Left ventricle myocardium inferior (tissue), 1 donor: Measurements from ENCODE around the gene PC. TPM values are rescaled to one million over a fixed set of nuclear protein-coding genes. Genes with fewer than 3 reads are reported as not detected.

Source experiments
- DNase-seq: peaks from one replicate; pipeline ENCODE4 v3.0.0-alpha.2; 2020
- H3K27ac ChIP-seq: fragments of 200-600 bp; replicated peaks from 2 replicates; pipeline ENCODE4 v1.8.0; 2021
- H3K27me3 ChIP-seq: fragments of 200-600 bp; 2 replicates; pipeline ENCODE4 v1.8.0; 2021; ENCODE audit warnings: low read depth
- H3K36me3 ChIP-seq: fragments of 200-600 bp; 2 replicates; pipeline ENCODE4 v1.8.0; 2021
- H3K4me1 ChIP-seq: fragments of 200-600 bp; 2 replicates; pipeline ENCODE4 v1.8.0; 2021
- H3K4me3 ChIP-seq: fragments of 200-600 bp; 2 replicates; pipeline ENCODE4 v1.8.0; 2021; ENCODE audit warnings: mild to moderate bottlenecking, moderate library complexity
- H3K9me3 ChIP-seq: fragments of 200-600 bp; replicated peaks from 2 replicates; pipeline ENCODE4 v1.8.0; 2021
- intact Hi-C: fragments of 100-400 bp; cut with micrococcal nuclease; formaldehyde crosslinking; loops from one replicate; pipeline ENCODE4 v1.11.0; 2022
- total RNA-seq: library from RNA; stranded (reverse); fragmentation: NEBNext Ultra II Directional; extraction: Animal tissue kit (Norgen Biotek cat#: 25700); gene quantifications from one replicate; pipeline ENCODE4 v1.2.1, GENCODE V29; 2021
- TF ChIP-seq, protein P1 (sequence below): fragments of 200-600 bp; IDR thresholded peaks from 2 replicates; pipeline ENCODE4 v1.8.0; 2021; ENCODE audit warnings: antibody characterized with exemption, mild to moderate bottlenecking, borderline replicate concordance
- donor health status: DM: no; HTN: yes; CAD: no; lungs with severe emphysema.

PC gene
- total RNA-seq, 1 donor from 2014 or later, result 10.3 TPM

DNA sequence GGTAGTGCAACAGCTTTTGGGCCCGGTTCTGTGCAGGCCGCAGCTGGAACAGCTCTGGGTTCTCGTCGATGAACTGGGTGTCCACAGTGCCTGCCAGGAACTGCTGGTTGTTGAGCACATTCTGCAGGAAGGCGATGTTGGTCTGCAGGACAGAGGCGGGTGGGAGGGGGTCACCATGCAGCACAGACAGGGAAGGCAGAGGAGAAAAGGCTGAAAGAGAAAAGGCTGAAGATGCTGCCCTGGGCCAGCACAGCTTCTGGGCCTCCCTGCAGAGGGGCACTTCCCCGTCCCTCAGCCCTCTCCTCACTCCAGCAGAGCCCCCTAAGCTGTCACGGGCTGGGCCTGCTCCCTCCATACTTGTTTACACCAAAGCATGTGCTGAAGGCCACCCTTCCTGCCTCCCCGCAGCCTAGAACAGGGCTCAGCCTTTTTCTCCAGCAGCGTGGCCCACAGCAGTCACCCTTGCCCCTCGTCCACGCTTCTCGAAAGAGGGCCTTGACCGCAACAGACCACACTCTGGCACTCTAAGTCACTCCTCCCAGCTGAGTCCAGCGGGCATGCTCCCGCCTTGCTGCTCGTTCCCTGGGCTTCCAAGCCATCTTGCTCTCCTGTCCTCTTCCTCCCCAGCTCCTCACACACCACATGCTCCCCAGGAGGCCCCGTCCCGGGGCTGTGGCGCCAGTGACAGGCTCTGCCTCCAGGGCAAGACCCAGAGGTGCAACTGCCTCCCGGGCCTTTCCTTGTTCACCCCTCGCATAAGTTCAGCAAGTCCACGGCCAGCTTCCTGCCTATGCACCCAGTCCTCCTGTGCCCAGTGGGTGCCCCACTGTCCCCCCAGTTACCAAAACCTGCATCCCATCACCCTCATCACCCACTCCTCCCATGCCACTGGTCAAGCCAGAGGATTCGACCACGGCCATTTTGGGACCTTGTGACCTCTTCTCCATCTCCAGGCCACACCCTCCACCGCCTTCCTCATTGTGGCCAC lies 104.6 kb downstream of the PC start:
- H3K4me3 ChIP-seq, result no peak overlapping the region
- intact Hi-C loops, result no loop called here
- no peak for DNase-seq
- no peaks in the 10 kb centered on the region for H3K9me3 ChIP-seq
- TF ChIP-seq, protein P1, sequence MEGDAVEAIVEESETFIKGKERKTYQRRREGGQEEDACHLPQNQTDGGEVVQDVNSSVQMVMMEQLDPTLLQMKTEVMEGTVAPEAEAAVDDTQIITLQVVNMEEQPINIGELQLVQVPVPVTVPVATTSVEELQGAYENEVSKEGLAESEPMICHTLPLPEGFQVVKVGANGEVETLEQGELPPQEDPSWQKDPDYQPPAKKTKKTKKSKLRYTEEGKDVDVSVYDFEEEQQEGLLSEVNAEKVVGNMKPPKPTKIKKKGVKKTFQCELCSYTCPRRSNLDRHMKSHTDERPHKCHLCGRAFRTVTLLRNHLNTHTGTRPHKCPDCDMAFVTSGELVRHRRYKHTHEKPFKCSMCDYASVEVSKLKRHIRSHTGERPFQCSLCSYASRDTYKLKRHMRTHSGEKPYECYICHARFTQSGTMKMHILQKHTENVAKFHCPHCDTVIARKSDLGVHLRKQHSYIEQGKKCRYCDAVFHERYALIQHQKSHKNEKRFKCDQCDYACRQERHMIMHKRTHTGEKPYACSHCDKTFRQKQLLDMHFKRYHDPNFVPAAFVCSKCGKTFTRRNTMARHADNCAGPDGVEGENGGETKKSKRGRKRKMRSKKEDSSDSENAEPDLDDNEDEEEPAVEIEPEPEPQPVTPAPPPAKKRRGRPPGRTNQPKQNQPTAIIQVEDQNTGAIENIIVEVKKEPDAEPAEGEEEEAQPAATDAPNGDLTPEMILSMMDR, result no peak
- H3K36me3 ChIP-seq, result peaks cover 3% of the 10 kb centered on the region
- no peak overlapping the region for H3K27ac ChIP-seq
- H3K4me1 ChIP-seq, result peaks cover 15% of the 10 kb centered on the region
- no peaks in the 10 kb centered on the region for H3K27me3 ChIP-seq

DNA sequence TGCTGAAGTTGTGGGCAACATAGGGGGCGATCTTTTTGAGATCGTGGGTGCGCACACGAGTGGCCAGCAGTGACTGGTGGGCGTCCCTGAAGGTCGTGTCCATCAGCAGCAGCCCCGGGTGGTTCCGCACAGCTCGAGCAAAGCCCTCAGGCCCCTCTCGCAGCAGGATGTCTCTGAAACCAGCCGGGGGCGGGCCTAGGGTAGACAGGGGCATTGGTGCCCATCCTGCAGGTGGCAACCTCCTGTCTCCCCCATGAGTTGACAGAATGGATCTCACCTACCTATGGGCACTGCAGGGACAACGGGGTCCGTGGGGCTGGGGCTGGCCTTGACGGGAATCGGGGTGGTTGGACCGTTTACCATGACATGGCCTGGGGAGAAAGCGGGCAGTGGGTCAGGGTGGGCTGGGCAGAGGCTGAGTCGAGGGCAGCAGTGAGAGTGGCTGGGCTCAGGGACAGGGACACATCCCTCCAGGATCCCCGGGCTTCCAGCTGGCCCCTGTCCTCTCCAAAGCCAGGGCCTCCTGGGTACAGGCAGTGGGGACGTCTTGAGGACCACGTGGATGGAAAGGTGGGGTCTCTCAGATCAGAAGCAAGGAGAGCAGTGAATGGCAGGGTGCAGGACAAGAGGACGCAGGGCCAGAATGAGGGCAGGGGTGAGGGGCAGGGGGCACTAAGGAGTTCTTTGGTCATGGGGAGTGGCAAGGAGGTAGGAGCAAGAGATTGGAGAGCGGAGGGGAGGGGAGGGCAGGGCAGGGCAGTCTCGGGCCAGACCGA lies 105.5 kb downstream of the PC start:
- Histone ChIP-seq H3K4me3 (no peak overlapping the region), H3K36me3 (no peaks in the 10 kb centered on the region), H3K9me3 (no peaks in the 10 kb centered on the region), H3K27ac (no peak overlapping the region), H3K4me1 (peaks cover 15% of the 10 kb centered on the region), H3K27me3 (no peaks in the 10 kb centered on the region)
- TF ChIP-seq, protein P1, result no peak
- intact Hi-C loops, result no loop called here
- DNase-seq, result no peak

DNA sequence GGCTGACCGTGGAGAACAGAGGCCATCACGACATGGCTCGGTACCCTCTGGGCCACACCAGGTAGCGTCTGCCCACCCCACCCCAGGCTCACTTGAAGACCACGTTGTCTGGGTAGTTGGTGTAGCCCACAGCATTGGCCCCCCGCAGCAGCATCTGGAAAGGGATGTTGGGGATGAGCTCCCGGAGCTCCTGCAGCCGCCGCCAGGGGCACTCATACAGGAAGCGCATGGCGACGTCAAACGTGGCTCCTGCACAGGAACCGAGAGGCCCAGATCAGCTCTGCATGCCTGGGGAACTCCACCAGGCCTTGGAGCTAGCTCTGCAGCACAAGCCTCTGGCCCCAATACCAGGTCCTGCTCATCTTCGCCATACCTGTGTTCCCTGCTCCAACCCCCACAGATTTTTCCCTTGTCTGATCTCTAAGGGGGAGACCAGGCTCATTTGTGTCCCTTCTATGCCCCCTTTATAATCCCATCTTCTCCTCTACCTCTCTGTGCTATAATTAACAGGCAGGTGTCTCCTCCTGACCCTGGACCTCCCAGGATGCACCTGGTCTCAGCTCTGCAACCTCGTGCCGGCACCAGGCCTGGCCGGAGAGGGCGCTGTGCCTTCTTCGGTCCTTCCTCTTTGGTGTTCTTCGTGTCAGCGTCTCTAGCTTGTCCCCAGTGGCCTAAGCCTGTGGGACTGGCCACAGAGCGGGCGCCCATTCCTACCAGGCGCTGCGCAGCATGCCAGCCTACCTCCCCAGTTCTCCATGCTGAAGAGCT lies 106.3 kb downstream of the PC start:
- TF ChIP-seq, protein P1, result no peak
- Histone ChIP-seq H3K36me3 (peaks cover 2% of the 10 kb centered on the region), H3K4me1 (peaks cover 10% of the 10 kb centered on the region), H3K9me3 (no peaks in the 10 kb centered on the region), H3K27me3 (no peaks in the 10 kb centered on the region), H3K27ac (no peak overlapping the region), H3K4me3 (no peak overlapping the region)
- intact Hi-C loops, result no loop called here
- no peak for DNase-seq

DNA sequence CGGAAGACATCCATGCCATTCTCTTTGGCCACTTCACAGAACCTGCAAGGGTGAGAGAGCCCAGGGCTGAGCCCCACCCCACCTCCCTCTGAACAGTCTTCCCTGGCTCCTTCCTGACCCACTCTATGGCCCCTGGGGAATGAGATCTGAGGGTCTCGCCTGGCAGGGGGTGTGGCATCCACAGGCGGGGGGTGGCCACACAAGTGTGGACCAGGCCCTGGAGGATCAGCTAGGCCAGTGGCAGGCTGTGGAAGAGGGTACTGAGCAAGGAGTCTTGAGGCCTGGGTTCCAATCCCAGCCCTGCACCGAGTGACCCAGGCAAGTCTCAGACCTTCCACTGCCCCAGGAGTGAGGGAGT lies 107.0 kb downstream of the PC start:
- intact Hi-C loops, result no loop called here
- no peaks in the 10 kb centered on the region for H3K9me3 ChIP-seq
- H3K4me1 ChIP-seq, result peaks cover 10% of the 10 kb centered on the region
- H3K36me3 ChIP-seq, result peaks cover 8% of the 10 kb centered on the region
- H3K27ac ChIP-seq, result no peak overlapping the region
- DNase-seq, result no peak
- TF ChIP-seq, protein P1, result no peak
- H3K4me3 ChIP-seq, result no peak overlapping the region
- no peaks in the 10 kb centered on the region for H3K27me3 ChIP-seq

DNA sequence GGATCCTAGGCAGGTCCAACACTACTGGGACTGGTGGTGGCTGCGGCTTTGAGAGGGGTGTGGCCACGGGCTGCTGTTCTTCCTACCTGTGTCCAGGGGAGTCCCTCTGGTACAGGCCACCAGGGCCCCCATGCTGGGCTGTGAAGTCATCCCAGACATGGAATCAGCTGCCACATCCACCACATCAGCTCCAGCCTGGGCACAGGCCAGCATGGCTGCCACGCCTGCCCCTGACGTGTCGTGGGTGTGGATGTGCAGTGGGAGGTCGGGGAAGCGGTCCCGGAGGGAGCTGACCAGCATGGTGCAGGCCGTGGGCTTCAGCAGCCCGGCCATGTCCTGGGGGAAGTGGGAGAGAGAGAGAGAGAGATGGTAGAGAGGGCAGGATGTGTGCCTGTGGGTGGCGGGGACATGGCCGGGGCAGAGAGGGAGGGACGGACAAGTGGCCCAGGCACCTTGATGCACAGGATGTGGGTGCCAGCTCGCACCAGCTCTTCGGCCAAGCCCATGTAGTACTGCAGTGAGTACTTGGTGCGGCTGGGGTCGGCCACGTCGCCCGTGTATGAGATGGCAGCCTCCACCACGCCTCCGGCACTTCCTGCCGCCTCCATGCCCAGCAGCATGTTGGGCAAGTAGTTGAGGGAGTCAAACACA lies 107.5 kb downstream of the PC start:
- no peak for DNase-seq
- Histone ChIP-seq H3K36me3 (peaks cover 13% of the 10 kb centered on the region), H3K4me1 (peaks cover 7% of the 10 kb centered on the region), H3K4me3 (no peak overlapping the region), H3K9me3 (no peaks in the 10 kb centered on the region), H3K27ac (no peak overlapping the region), H3K27me3 (no peaks in the 10 kb centered on the region)
- TF ChIP-seq, protein P1, result no peak
- intact Hi-C loops, result no loop called here
